ENCODE measurements around the gene NDST4.

NDST4 gene

DNA sequence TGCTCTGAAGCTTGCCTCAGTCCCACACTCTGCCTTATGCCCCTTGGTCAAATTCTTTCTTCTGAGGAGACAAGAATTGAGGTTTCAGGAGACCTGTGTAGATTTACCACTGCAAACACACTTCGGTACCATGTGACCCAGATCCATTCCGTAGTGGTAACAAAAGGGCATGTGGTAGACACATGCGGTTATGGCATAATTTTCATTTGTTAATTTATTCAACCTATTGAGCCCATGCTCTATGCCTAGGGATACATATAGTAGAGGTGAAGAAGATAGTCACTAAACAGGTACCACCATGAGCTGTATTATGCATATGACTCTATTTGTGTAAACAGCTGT lies 190.9 kb downstream of the NDST4 start:
- peak overlapping the region; percentile 20 for H2AFZ ChIP-seq (ENCODE audit: low read depth, low read length)
- no peaks in the 10 kb centered on the region for H3K9me3 ChIP-seq (ENCODE audit: low read length)
- H3K4me1 ChIP-seq (ENCODE audit: insufficient read depth, low read length): peaks cover 27% of the 10 kb centered on the region
- no peaks in the 10 kb centered on the region for H3K27me3 ChIP-seq (ENCODE audit: insufficient read depth, low read length)
- H3K36me3 ChIP-seq (ENCODE audit: insufficient read depth, low read length): no peaks in the 10 kb centered on the region
- peak overlapping the region; percentile 30 for H3K4me3 ChIP-seq (ENCODE audit: low read length)

DNA sequence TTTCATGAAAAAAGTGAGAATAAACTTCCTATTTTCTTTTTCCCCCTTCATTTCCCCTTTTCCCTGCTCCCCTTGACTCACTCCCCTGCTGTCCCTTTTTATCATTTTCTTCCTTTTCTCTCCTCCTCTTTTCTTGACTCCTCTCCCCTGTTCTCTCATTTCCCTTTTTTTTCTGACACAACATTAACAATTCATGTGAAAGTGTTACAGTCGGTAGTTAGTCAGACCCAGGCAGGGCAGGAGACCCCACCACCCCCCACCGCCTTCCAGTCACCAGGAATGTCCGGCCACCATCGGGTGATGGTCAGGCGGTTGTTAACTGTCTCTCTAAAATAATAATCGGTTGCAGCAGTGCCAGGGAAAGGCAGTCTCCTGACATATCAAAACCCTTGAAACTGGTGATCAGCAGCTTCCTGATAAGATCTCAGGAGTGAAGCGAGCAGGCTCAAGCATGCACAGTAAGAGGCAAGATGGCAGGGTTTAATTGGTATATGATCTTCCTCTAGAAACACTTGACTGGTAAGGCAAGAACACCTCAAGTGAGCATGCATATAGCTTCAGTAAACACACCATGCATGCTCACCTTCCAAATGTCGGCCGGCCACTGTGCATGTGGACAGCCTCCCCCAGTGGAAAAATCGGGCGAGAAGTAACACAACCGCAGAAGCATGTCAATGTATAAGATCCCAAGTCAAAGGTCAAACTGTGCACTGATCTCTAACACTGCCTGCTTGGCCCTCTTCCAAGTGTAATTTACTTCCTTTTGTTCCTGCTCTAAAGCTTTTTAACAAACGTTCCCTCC lies 191.4 kb downstream of the NDST4 start:
- Histone ChIP-seq H2AFZ (ENCODE audit: low read depth, low read length) (peak overlapping the region; percentile 20), H3K36me3 (ENCODE audit: insufficient read depth, low read length) (no peaks in the 10 kb centered on the region), H3K27me3 (ENCODE audit: insufficient read depth, low read length) (no peaks in the 10 kb centered on the region), H3K4me1 (ENCODE audit: insufficient read depth, low read length) (peaks cover 27% of the 10 kb centered on the region), H3K4me3 (ENCODE audit: low read length) (peak overlapping the region; percentile 30), H3K9me3 (ENCODE audit: low read length) (no peaks in the 10 kb centered on the region)

DNA sequence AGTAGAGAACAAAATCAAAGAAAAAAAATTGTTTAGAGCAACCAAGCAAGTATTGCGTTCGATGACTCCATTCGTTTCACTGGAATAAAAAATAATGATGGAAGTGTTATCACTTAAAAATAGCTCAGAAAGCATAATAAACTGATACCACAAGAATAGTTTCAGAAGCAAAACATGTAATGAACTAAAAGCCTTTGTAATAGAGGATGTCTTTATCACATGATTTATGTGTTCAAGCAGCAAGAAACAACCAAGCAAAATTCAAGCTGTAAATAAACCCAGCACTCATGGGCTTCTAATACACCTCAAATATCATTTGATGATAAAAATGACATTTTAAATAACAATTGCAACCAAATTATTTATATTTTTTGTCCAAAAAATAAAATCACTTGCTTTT lies 192.2 kb downstream of the NDST4 start:
- no peaks in the 10 kb centered on the region for H3K36me3 ChIP-seq (ENCODE audit: insufficient read depth, low read length)
- no peak overlapping the region for H2AFZ ChIP-seq (ENCODE audit: low read depth, low read length)
- no peaks in the 10 kb centered on the region for H3K27me3 ChIP-seq (ENCODE audit: insufficient read depth, low read length)
- H3K9me3 ChIP-seq (ENCODE audit: low read length): no peaks in the 10 kb centered on the region
- H3K4me1 ChIP-seq (ENCODE audit: insufficient read depth, low read length): peaks cover 27% of the 10 kb centered on the region
- no peak overlapping the region for H3K4me3 ChIP-seq (ENCODE audit: low read length)

DNA sequence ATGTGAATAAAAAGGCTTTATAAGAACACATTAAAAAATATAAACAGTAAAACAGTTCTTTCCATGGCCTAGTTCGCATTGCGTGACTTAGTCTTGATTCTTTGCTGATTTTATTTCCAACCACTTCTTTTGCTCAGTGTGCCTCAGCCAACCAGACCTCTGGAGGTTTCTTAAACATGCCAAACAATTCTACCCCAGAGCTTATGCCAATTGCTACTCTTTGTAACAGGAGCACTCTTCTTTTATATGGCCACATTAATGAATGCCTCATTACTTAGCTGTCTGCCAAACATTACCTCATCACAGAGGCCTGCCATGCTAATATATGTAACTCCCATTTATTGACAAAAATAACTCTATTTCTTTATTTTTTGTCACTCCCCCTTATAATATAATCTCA lies 202.3 kb downstream of the NDST4 start:
- Histone ChIP-seq H3K27me3 (ENCODE audit: insufficient read depth, low read length) (no peaks in the 10 kb centered on the region), H3K36me3 (ENCODE audit: insufficient read depth, low read length) (no peaks in the 10 kb centered on the region), H2AFZ (ENCODE audit: low read depth, low read length) (no peak overlapping the region), H3K9me3 (ENCODE audit: low read length) (no peaks in the 10 kb centered on the region), H3K4me3 (ENCODE audit: low read length) (no peak overlapping the region), H3K4me1 (ENCODE audit: insufficient read depth, low read length) (no peaks in the 10 kb centered on the region)

DNA sequence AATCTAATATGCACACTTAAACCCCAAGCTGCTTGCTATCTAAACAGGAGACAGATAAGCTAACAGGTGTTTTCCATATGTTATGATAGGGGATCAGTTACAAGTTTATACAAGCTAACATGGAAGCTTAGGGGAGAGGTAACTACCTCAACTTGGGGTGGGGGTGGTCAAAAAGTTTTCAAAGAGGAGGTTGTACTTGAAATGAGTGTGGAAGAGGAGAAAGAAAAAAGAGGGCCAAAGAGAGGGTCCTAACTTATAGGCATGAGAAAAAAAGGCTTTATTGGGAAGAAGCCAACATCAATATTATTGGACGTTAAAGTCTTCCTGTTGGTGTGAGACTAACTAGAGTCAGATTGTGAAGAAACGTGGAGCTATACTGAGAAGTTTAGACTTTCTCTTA lies 205.9 kb downstream of the NDST4 start:
- Histone ChIP-seq H3K27me3 (ENCODE audit: insufficient read depth, low read length) (no peaks in the 10 kb centered on the region), H2AFZ (ENCODE audit: low read depth, low read length) (no peak overlapping the region), H3K9me3 (ENCODE audit: low read length) (no peaks in the 10 kb centered on the region), H3K36me3 (ENCODE audit: insufficient read depth, low read length) (no peaks in the 10 kb centered on the region), H3K4me1 (ENCODE audit: insufficient read depth, low read length) (no peaks in the 10 kb centered on the region), H3K4me3 (ENCODE audit: low read length) (no peak overlapping the region)

DNA sequence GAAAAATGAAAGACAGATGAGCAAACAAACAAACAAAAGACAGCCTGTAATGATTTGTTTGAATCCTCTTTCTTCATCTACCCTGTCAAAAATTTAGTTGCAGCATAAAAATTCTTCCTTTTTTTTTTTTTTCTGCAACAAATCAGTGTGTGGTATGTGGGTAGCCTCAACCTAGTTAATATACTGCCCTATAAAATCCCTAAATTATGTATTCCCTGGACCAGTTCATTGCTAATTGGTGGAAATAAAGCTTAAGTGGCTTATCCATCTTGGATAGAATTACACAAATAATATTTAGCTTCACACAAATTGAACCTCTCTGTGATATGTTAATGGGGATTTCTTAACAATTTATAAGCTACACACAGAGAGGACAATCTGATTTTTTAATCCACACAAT lies 208.4 kb downstream of the NDST4 start:
- Histone ChIP-seq H3K4me1 (ENCODE audit: insufficient read depth, low read length) (no peaks in the 10 kb centered on the region), H3K36me3 (ENCODE audit: insufficient read depth, low read length) (no peaks in the 10 kb centered on the region), H3K9me3 (ENCODE audit: low read length) (no peaks in the 10 kb centered on the region), H3K4me3 (ENCODE audit: low read length) (no peak overlapping the region), H3K27me3 (ENCODE audit: insufficient read depth, low read length) (no peaks in the 10 kb centered on the region), H2AFZ (ENCODE audit: low read depth, low read length) (no peak overlapping the region)

DNA sequence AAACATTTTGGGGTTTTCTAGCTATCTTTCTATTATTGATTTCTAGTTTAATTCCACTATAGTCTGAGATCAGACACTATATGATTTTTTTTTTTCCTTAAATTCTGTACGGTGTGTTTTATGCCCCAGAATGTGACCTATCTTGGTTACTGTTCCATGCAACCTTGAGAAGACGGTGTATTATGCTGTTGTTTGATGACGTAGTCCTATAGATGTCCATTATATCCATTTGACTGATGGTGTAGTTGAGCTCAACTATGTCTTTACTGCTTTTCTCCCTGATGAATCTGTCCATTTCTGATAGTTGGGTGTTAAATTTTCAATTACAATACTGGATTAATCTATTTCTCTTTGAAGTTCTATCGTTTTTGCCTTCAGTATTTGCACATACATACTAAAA lies 212.5 kb downstream of the NDST4 start:
- H3K9me3 ChIP-seq (ENCODE audit: low read length): no peaks in the 10 kb centered on the region
- no peaks in the 10 kb centered on the region for H3K4me1 ChIP-seq (ENCODE audit: insufficient read depth, low read length)
- H3K4me3 ChIP-seq (ENCODE audit: low read length): no peak overlapping the region
- no peaks in the 10 kb centered on the region for H3K27me3 ChIP-seq (ENCODE audit: insufficient read depth, low read length)
- H3K36me3 ChIP-seq (ENCODE audit: insufficient read depth, low read length): no peaks in the 10 kb centered on the region
- no peak overlapping the region for H2AFZ ChIP-seq (ENCODE audit: low read depth, low read length)

DNA sequence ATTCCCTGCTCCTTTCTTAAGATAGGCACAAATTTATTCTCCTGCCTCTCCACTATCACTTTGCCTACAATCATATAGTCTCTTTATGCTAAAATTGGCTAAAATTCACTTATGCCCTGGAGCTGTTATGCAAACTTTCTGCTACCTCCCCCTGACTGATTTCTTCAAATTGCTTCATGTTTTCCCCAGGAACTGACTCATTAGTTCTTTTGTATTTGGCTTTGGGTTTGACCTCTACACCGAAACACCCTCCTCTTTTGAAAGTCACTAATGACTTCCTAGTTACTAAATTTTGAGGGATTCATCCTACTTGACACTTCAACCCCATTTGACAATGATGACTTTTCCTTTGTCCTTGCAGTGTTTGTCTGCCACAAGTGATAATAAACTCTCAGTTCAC lies 222.6 kb downstream of the NDST4 start:
- Histone ChIP-seq H3K4me1 (ENCODE audit: insufficient read depth, low read length) (no peaks in the 10 kb centered on the region), H3K36me3 (ENCODE audit: insufficient read depth, low read length) (no peaks in the 10 kb centered on the region), H3K9me3 (ENCODE audit: low read length) (peaks cover 2% of the 10 kb centered on the region), H3K4me3 (ENCODE audit: low read length) (no peak overlapping the region), H2AFZ (ENCODE audit: low read depth, low read length) (no peak overlapping the region), H3K27me3 (ENCODE audit: insufficient read depth, low read length) (no peaks in the 10 kb centered on the region)

DNA sequence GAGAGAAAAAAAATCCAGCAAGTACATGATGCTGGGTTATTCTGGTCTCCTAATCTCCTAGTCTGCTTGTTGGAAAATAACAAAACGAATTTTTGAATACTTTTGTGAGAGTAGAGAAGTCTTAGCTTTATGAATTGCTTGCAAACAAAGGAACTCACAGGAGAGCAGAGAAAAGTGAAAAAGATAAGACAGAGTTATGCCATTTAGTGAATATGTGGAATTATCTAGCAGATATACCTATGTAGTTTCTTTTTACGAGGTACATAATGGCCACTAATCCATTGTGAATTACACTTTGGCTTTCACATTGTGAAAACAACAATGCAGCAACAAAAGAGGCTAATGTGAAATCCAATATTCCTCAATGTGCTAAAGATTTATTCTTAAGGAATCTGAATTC lies 226.7 kb downstream of the NDST4 start:
- H2AFZ ChIP-seq (ENCODE audit: low read depth, low read length): no peak overlapping the region

DNA sequence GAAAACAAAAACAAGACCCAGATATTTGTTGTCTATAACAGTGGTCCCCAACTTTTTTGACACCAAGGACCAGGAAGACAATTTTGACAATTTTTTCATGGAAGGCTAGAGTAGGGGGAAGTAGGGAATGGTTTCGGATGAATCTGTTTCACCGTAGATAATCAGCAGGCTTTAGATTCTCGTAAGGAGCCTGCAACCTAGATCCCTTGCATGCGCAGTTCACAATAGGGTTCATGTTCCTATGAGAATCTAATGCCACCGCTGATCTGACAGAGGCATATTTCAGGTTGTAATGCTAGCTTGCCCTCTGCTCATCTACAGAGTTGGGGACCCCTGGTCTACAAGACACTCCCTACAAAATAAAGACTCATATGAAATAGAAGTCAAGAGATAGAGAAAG lies 229.8 kb downstream of the NDST4 start:
- Histone ChIP-seq H2AFZ (ENCODE audit: low read depth, low read length) (no peak overlapping the region), H3K27me3 (ENCODE audit: insufficient read depth, low read length) (no peaks in the 10 kb centered on the region)

More for the DNA sequence above, 226.7 kb downstream of the NDST4 start:
- Histone ChIP-seq H3K4me3 (ENCODE audit: low read length) (no peak overlapping the region), H3K9me3 (ENCODE audit: low read length) (no peaks in the 10 kb centered on the region), H3K4me1 (ENCODE audit: insufficient read depth, low read length) (no peaks in the 10 kb centered on the region), H3K27me3 (ENCODE audit: insufficient read depth, low read length) (no peaks in the 10 kb centered on the region), H3K36me3 (ENCODE audit: insufficient read depth, low read length) (no peaks in the 10 kb centered on the region)

DNA sequence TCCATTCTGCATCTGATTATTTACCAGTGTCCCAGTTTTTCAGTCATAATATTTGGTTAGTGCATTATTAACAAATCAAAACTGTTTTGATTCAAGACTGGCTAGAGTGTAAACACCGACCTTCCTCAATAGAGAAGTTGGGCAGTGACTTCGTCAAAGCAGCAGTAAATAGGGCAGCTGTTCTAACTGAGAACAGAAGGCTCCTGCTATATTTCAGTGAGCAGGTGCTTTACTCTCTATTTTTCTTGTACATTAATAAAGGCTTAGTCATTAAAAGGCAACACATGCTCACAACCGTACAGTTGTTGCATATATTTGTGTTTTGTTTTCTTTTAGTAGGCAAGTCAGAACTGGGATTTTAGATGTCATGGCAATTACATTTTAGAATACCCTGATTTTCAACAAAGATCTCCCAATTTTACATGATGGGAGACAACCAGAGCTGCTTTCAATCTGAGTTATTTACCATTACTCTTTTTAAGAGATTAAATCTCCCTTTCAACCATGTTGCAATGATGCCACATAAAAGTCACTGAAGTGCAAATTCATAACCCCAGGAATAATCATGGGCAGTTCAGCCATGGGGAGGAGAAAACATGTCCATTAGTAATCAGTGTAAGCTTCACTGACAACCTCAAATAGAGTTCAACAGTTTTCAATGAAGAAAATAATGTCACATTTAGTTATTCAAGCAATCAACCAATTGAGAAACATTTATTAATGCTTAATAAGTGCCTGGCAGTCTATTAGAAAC lies 233.3 kb downstream of the NDST4 start:
- Histone ChIP-seq H2AFZ (ENCODE audit: low read depth, low read length) (no peak overlapping the region), H3K27me3 (ENCODE audit: insufficient read depth, low read length) (no peaks in the 10 kb centered on the region), H3K4me3 (ENCODE audit: low read length) (no peak overlapping the region), H3K36me3 (ENCODE audit: insufficient read depth, low read length) (no peaks in the 10 kb centered on the region), H3K4me1 (ENCODE audit: insufficient read depth, low read length) (no peaks in the 10 kb centered on the region), H3K9me3 (ENCODE audit: low read length) (no peaks in the 10 kb centered on the region)

More for the DNA sequence above, 229.8 kb downstream of the NDST4 start:
- H3K4me3 ChIP-seq (ENCODE audit: low read length): no peak overlapping the region
- no peaks in the 10 kb centered on the region for H3K4me1 ChIP-seq (ENCODE audit: insufficient read depth, low read length)
- no peaks in the 10 kb centered on the region for H3K36me3 ChIP-seq (ENCODE audit: insufficient read depth, low read length)
- no peaks in the 10 kb centered on the region for H3K9me3 ChIP-seq (ENCODE audit: low read length)

DNA sequence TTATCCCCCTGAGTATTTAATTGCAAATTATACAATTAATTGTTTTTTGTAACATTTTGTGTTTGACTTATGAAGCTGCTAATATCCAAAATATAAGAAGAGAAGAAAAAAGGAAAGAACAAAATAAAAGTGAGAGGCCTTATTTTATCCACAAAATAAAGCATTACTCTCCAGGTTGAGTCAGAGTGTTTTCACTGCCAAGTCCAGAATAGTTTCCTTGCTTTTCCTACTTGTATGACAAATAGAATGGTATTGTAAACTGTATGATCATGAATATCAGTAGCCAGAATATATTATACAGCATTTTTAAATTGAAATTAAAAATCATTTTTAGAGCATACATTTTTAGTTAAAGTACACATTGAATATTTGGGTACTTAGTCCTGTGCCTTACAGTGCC lies 237.8 kb downstream of the NDST4 start:
- no peak overlapping the region for H2AFZ ChIP-seq (ENCODE audit: low read depth, low read length)
- H3K4me1 ChIP-seq (ENCODE audit: insufficient read depth, low read length): no peaks in the 10 kb centered on the region
- no peaks in the 10 kb centered on the region for H3K36me3 ChIP-seq (ENCODE audit: insufficient read depth, low read length)
- no peaks in the 10 kb centered on the region for H3K9me3 ChIP-seq (ENCODE audit: low read length)
- no peaks in the 10 kb centered on the region for H3K27me3 ChIP-seq (ENCODE audit: insufficient read depth, low read length)
- no peak overlapping the region for H3K4me3 ChIP-seq (ENCODE audit: low read length)

DNA sequence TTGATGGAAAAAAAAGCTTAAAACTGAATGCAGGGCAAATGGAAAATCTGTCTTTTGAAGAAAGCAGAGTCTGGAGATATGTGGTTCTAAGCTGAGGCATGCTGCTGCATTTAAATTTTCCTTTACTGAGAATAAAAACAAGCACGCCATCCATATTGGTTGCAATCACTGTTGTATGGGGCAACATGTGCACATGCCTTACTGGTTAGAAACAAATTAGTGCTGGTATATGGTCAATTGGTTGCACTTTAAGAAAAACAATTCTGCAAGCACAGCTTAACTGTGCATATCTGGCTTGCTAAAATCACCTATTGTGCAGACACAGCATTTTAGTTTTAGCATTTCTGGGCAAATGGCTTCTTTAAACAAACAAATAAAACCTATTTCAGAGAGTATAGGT lies 239.1 kb downstream of the NDST4 start:
- H3K36me3 ChIP-seq (ENCODE audit: insufficient read depth, low read length): no peaks in the 10 kb centered on the region
- H3K4me3 ChIP-seq (ENCODE audit: low read length): no peak overlapping the region
- H2AFZ ChIP-seq (ENCODE audit: low read depth, low read length): no peak overlapping the region

More for the DNA sequence above, 239.1 kb downstream of the NDST4 start:
- Histone ChIP-seq H3K4me1 (ENCODE audit: insufficient read depth, low read length) (no peaks in the 10 kb centered on the region), H3K27me3 (ENCODE audit: insufficient read depth, low read length) (no peaks in the 10 kb centered on the region), H3K9me3 (ENCODE audit: low read length) (no peaks in the 10 kb centered on the region)
